GM18526 (cell line): ENCODE measurements around the gene TCF4.

Experiments used
- POLR2A ChIP-seq: IDR thresholded peaks from 3 replicates; pipeline ENCODE4 v1.6.1; 2011; ENCODE audit not compliant: insufficient read length; ENCODE audit errors: extremely low read depth

TCF4 gene

GRCh38 chr18:55588111-55588869 is at the start of gene TCF4:
Gene TCF4 (minus strand): TSS chr18:55588192. CDS start chr18:55587116, 1,076 bp downstream.
- TF ChIP-seq POLR2A = no peak

DNA sequence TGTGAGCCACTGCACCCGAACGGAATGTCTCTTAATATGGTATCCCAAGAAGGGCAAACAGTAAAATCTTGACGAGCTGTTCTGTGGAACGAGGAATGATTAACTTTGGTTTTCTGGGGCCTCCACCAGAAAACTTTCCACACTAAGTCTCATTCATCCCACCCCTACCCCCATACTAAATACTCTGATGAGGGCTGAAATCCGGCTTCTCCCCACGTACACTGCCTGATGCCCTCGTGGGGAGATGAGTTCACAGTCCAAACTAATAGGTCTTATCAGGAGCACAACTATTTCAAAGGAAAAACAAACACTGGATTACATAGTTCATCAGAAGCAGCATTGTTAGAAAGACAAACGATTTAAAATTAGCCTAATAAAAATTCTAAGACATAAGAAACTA is 49.2 kb upstream of the TCF4 start:
- no peak for TF ChIP-seq POLR2A

DNA sequence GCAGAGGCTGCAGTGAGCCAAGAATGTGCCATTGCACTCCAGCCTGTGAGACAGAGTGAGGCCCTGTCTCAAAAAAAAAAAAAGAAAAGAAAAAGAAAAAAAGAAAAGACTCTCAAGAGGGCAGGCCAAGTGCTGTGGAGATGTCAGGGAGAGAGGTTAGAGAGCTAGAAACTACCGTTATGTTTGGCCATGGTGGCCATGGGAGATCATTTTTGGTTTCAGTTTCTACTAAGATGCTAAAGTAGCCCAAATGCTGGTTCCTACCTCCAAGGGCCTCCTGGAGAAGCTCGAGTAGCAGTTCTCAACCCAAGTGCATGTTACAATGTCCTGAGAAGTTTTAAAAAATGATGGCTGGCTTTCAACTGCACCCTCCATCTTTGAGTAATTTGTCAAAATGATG is 47.4 kb upstream of the TCF4 start:
- TF ChIP-seq POLR2A = no peak

DNA sequence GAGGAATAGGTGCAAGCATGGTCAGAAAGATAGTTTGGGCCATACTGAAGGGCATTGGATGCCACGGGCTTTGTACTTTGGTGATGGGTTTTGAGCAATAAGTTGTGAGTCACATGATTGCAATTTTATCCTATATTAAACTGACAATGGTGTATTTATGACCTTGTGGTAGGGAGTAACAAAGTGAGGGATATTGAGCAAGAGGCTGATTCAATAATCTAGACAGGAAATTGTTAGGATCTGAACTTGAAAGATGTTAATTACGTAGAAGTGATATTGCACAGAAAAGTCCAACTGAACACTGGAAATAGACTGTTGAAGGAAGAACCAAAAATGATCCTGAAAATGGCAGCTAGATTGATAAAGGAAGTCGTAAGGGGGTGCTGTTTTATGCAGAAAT is 46.6 kb upstream of the TCF4 start:
- TF ChIP-seq POLR2A = no peak

GRCh38 chr18:55633032-55633431 is 45.0 kb upstream of the TCF4 start:
- no peak for TF ChIP-seq POLR2A

- TF ChIP-seq POLR2A = no peak
Observed at GRCh38 chr18:55629133-55629532, 41.1 kb upstream of the TCF4 start.

DNA sequence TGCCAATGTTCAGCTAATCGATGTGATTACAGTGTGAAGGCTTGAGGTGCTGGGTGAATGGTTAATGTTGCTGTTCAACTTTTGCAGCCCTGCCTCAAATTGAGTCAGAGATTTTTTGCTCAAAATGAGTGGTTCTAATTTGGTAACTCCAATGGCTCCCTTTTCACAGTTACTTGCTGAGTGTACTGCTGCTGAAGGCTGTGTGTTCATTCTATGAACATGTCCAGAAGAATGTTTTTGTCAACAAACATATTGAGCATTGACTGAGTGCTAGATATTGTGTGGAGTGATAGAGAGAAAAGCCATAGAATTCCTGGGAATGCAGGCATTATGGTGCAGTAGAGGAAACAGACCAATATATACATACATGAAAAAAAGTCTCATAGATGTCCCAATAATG is 39.0 kb upstream of the TCF4 start:
- TF ChIP-seq POLR2A = no peak

- no peak for TF ChIP-seq POLR2A
Observed at GRCh38 chr18:55625901-55626300, 37.9 kb upstream of the TCF4 start.

GRCh38 chr18:55623626-55624025 is 35.6 kb upstream of the TCF4 start:
- no peak for TF ChIP-seq POLR2A

GRCh38 chr18:55610506-55610905 is 22.5 kb upstream of the TCF4 start:
- no peak for TF ChIP-seq POLR2A

DNA sequence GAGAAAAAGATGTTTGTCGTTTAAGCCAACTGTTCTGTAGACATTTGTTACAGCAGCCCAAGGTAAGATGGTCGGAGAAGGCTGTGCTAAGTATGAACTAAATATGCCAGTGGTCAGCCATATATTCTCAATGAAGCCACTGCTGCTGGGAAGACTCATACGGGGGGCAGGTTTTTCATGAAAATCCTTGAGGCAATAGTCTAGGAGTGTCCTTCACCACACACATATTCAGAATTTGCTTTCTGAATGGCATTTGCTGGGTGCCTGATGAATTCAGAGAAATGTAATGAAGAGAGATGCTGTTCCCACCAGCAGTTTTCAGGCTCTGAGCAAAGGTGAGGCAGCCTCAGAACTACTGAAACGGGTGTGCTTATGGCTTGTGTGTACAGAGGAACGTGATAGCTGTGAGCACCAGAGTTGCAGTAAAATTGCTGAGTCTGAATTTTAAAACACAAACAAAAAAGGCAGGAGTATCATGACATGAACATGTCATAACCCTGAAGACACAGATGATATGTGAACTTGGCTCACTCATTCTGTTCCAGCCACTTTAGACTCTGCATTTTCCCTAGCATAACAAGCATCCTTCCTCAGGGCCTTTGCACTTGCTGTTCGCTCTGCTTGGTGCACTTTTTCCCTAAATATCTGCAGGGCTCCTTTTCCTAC is 21.3 kb upstream of the TCF4 start:
- no peak for TF ChIP-seq POLR2A

- no peak for TF ChIP-seq POLR2A
Observed at GRCh38 chr18:55608497-55608896, 20.5 kb upstream of the TCF4 start.

DNA sequence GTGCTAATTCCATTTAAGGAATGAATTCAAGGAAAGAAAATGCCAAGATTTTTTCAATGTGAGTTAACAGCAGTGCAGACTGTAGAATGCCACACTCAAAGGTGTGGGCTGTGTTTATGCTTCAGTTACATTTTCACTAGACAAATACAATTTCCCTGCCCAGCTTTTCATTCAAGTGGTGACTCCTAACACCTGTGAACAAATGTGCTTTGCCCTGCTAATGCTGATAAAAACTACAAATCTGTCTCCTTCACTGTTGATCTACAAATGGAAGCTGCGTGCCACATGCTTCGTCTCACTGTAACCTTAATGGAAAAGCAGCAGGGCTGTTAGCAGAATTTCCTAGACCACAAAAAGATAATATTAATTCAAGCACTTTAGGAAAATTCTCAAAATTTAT is 19.8 kb upstream of the TCF4 start:
- no peak for TF ChIP-seq POLR2A

DNA sequence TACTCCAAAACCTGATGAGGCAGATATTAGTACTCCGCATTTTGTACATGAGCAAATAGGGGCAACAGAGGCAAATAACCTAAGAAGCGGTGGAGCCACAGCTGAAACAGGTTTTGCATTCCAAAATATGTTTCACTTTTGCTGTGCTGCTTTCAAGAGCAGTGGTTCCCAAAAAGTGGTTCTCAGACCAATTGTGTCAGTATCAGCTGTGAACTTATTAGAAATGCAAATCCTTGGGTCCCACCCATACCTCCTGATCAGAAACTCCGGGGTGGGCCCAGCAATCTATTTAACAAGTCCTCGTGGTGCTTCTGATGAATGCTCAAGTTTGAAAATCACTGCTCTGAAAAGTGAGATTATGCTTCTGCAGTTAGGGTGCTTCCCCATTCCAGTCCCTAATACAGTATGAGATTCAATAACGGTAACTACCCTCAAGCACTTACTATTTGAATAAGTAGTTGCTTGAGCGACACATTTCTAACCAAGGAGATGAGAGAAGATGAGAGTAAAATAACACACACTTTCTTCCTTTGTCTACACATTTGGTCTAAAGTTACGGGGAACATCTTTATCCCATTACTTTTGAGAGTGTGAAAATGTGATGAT is 17.8 kb upstream of the TCF4 start:
- TF ChIP-seq POLR2A = no peak

DNA sequence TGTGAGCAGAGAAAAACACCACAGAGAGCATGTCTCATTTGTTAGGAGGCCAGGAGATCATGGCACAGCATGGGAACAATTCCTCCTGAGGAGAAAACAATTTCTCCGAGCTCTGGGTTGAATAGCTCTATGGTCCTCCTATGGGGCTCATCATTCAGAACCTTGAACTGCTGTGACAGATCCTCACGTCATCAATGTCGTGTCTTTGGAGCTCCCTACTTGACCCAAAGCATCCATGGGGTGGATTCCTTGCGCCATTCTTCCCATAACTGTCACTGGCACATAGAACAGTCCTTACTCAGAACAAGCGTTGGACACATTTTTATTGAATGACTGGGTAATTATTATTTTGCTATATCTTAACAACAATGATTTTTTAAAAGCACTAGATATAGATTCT is 15.8 kb upstream of the TCF4 start:
- TF ChIP-seq POLR2A = no peak

DNA sequence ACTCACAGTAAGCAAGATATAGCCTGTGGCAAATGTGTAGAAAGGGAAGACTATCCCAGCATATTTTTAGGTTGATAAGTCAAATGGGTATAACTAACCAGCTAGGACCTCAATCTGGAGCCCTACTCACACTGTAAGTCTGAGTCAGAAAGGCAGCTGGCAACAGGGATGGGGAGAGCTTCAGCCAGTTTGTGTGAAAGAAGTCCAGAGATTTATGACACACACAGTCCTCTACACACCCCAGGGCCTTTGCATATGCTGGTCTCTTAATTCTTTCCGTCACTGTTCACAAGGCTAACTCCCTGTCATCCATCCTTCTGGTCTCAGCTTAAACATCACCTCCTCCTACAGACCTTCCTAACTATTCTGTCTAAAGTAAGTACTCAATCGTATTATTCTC is 5.9 kb upstream of the TCF4 start:
- TF ChIP-seq POLR2A = no peak
